Fibroblast of lung (primary cell): Measurements from ENCODE around the gene SLC30A2. TPM values are rescaled to one million over a fixed set of nuclear protein-coding genes. Genes with fewer than 3 reads are reported as not detected.

Experiments used
- DNase-seq, 2 donors: peaks; one replicate each; pipeline versions ENCODE4 v3.0.0 to v3.0.0-alpha.2; 2010; ENCODE audit warnings: low read depth in 2 of 2
- H2AFZ ChIP-seq: 2 replicates; pipeline ENCODE4 v1.5.1; 2012; ENCODE audit warnings: low read length, control low read depth, inconsistent platforms
- H3K27ac ChIP-seq: 2 replicates; pipeline ENCODE4 v1.5.1; 2011; ENCODE audit warnings: low read length, control low read depth; ENCODE audit not compliant: insufficient read depth
- H3K27me3 ChIP-seq: 2 replicates; pipeline ENCODE4 v1.5.1; 2011; ENCODE audit warnings: mild to moderate bottlenecking, low read length; ENCODE audit not compliant: control insufficient read depth, insufficient read depth
- H3K36me3 ChIP-seq: 2 replicates; pipeline ENCODE4 v1.5.1; 2011; ENCODE audit warnings: low read length; ENCODE audit not compliant: control insufficient read depth, insufficient read depth
- H3K4me1 ChIP-seq: 2 replicates; pipeline ENCODE4 v1.5.1; 2011; ENCODE audit warnings: low read length; ENCODE audit not compliant: control insufficient read depth, insufficient read depth; ENCODE audit errors: extremely low read depth
- H3K4me2 ChIP-seq: 2 replicates; pipeline ENCODE4 v1.5.1; 2011; ENCODE audit warnings: low read length, control low read depth; ENCODE audit not compliant: insufficient read depth; ENCODE audit errors: extremely low read depth
- H3K4me3 ChIP-seq, 4 experiments: fragments of 200-600 bp in 1 of 4; sonication (generic) in 1 of 4; replicated peaks in 1 of 4; 2 replicates each; pipeline ENCODE4 v1.5.1; 2011 to 2016; ENCODE audit warnings: low read length in 4 of 4, low read depth in 3 of 4, mild to moderate bottlenecking in 3 of 4, control low read depth in 2 of 4, inconsistent platforms in 1 of 4, mixed read lengths in 1 of 4; ENCODE audit not compliant: insufficient read depth in 1 of 4; ENCODE audit errors: control extremely low read depth in 1 of 4
- H3K79me2 ChIP-seq: 2 replicates; pipeline ENCODE4 v1.5.1; 2012; ENCODE audit warnings: mild to moderate bottlenecking, low read length, inconsistent platforms; ENCODE audit not compliant: control insufficient read depth, insufficient read depth
- H3K9ac ChIP-seq: 2 replicates; pipeline ENCODE4 v1.5.1; 2011; ENCODE audit warnings: mild to moderate bottlenecking, low read length, control low read depth; ENCODE audit not compliant: insufficient read depth
- H3K9me3 ChIP-seq: 2 replicates; pipeline ENCODE4 v1.5.1; 2012; ENCODE audit warnings: low read depth, low read length; ENCODE audit not compliant: control insufficient read depth, insufficient read depth
- H4K20me1 ChIP-seq: 2 replicates; pipeline ENCODE4 v1.5.1; 2011; ENCODE audit warnings: low read length; ENCODE audit not compliant: control insufficient read depth, insufficient read depth; ENCODE audit errors: extremely low read depth
- CTCF ChIP-seq, 2 donors: IDR thresholded peaks in 1 of 2; conservative IDR thresholded peaks in 1 of 2; 1 replicate in 1 of 2; 2 replicates in 1 of 2; pipeline ENCODE4 v1.5.1; 2011 to 2012; ENCODE audit warnings: low read length in 2 of 2, control low read depth in 1 of 2, inconsistent platforms in 1 of 2, low read depth in 1 of 2, mild to moderate bottlenecking in 1 of 2
- EZH2 ChIP-seq: IDR thresholded peaks from 2 replicates; pipeline ENCODE4 v1.5.1; 2012; ENCODE audit warnings: low read length, control low read depth, mild to moderate bottlenecking; ENCODE audit errors: missing control alignments
- polyA plus RNA-seq, 2 donors: library from polyadenylated mRNA; depleted of rRNA in 1 of 2; stranded (reverse) in 1 of 2; unstranded in 1 of 2; fragments of >200 nt; gene quantifications; 2 replicates each; pipeline ENCODE4 v1.2.1, GENCODE V29; 2011 to 2012; ENCODE audit warnings: missing spikeins in 1 of 2
- total RNA-seq: library from RNA; depleted of rRNA; stranded (reverse); fragments of >200 nt; gene quantifications from 2 replicates; pipeline ENCODE4 v1.2.1, GENCODE V29; 2014

Gene SLC30A2
- total and polyA plus RNA-seq, 2 donors (not counting 1 experiment from before 2014, with no cell fraction given), result not detected

GRCh38 chr1:26079178-26079563 is 33.3 kb upstream of the SLC30A2 start:
- no peaks in the 10 kb centered on the region for H3K9me3 ChIP-seq
- TF ChIP-seq CTCF (conservative IDR thresholded peaks at IDR 0.05 in 1 of 2, IDR thresholded peaks at IDR 0.05 in 1 of 2; ENCODE audit: low read depth in 1 of 2, low read length in 2 of 2) (no peak), EZH2 (no peak)
- H3K4me1 ChIP-seq, result no peaks in the 10 kb centered on the region
- no peak for DNase-seq
- peaks cover 15% of the 10 kb centered on the region for H3K27me3 ChIP-seq
- H3K9ac ChIP-seq, result no peak overlapping the region
- H4K20me1 ChIP-seq, result no peaks in the 10 kb centered on the region
- no peak overlapping the region for H3K4me3 ChIP-seq
- H3K4me2 ChIP-seq, result no peak overlapping the region
- H2AFZ ChIP-seq, result no peak overlapping the region
- H3K79me2 ChIP-seq, result no peaks in the 10 kb centered on the region
- H3K36me3 ChIP-seq, result no peaks in the 10 kb centered on the region
- no peak overlapping the region for H3K27ac ChIP-seq

GRCh38 chr1:26078286-26079177 is 32.6 kb upstream of the SLC30A2 start:
- no peak overlapping the region for H2AFZ ChIP-seq
- DNase-seq, result no peak

GRCh38 chr1:26077524-26077923 is 31.6 kb upstream of the SLC30A2 start:
- no peak overlapping the region for H3K4me3 ChIP-seq
- no peaks in the 10 kb centered on the region for H3K9me3 ChIP-seq
- H4K20me1 ChIP-seq, result no peaks in the 10 kb centered on the region
- no peak for TF ChIP-seq CTCF (conservative IDR thresholded peaks at IDR 0.05 in 1 of 2, IDR thresholded peaks at IDR 0.05 in 1 of 2; ENCODE audit: low read depth in 1 of 2, low read length in 2 of 2)
- no peak for TF ChIP-seq EZH2
- DNase-seq, result no peak
- no peaks in the 10 kb centered on the region for H3K36me3 ChIP-seq
- H3K4me1 ChIP-seq, result no peaks in the 10 kb centered on the region
- no peak overlapping the region for H2AFZ ChIP-seq
- H3K27me3 ChIP-seq, result peaks cover 12% of the 10 kb centered on the region
- no peaks in the 10 kb centered on the region for H3K79me2 ChIP-seq
- no peak overlapping the region for H3K27ac ChIP-seq
- no peak overlapping the region for H3K9ac ChIP-seq
- no peak overlapping the region for H3K4me2 ChIP-seq

More at GRCh38 chr1:26078286-26079177, 32.6 kb upstream of the SLC30A2 start:
- H3K36me3 ChIP-seq, result no peaks in the 10 kb centered on the region
- no peaks in the 10 kb centered on the region for H4K20me1 ChIP-seq
- TF ChIP-seq CTCF (conservative IDR thresholded peaks at IDR 0.05 in 1 of 2, IDR thresholded peaks at IDR 0.05 in 1 of 2; ENCODE audit: low read depth in 1 of 2, low read length in 2 of 2) (no peak), EZH2 (no peak)
- peaks cover 15% of the 10 kb centered on the region for H3K27me3 ChIP-seq
- no peaks in the 10 kb centered on the region for H3K4me1 ChIP-seq
- no peak overlapping the region for H3K4me2 ChIP-seq
- no peak overlapping the region for H3K4me3 ChIP-seq
- H3K79me2 ChIP-seq, result no peaks in the 10 kb centered on the region
- H3K9me3 ChIP-seq, result no peaks in the 10 kb centered on the region
- no peak overlapping the region for H3K27ac ChIP-seq
- no peak overlapping the region for H3K9ac ChIP-seq
